Kasumi-1 (cell line): ENCODE data around the gene SPEM3.

Experiments used
- DNase-seq, 2 experiments: peaks; one replicate each; lab custom pipeline; 2025; lab: John Stamatoyannopoulos, UW

The SPEM3 gene

GRCh38 chr17:7428557-7428956, at the start of gene SPEM3:
TSS of gene SPEM3 (plus strand) at chr17:7428857. CDS start at chr17:7428903, 46 bp downstream.
- no peak for DNase-seq

- no peak for DNase-seq
Observed at GRCh38 chr17:7379134-7379533, 49.5 kb upstream of the SPEM3 start.

- no peak for DNase-seq
Observed at GRCh38 chr17:7380321-7380720, 48.3 kb upstream of the SPEM3 start.

DNA sequence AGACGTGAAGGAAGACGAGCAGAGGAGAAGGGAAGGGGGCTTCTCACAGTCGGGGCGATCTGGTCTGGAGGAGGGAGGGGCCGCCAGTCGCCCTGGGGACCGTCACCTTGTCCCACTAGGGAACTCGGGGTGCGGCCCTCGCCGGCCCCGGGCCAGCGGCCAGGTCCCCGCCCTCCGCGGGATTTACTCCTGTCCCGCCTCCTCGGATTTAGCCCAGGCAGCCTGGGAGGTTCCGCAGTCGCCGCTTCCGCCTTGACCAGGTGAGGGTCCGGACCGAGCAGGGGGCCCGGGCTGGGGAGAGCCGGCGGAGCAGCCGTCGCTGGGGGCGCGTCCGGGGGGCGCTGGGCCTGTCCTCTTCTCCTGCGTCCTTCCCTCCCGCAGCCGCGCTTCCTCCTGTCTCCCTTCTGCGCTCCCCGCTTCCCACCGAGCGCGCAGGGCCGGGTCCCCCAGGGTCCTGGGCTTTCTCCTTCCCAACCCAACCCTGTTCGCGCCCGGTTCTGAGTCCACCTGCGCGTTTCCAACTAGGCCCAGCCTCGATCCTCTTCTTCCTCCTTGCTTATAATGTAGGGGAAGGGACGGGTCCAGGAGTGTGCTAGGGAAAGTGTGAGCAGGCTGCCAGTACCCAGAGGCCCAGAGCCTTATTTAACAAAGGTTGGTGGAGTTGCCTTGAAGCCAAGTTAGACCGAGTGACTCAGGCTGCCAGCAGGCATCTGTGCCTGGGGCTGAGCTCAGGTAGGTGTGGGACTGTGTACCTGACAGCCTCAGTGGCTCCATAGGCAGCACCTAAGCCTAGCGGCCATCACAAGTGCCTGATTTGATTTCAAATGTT, 47.6 kb upstream of the SPEM3 start, which contains the start of gene TNK1:
Gene TNK1 (plus strand): TSS at position 235 of the 829 bp plus-strand sequence. CDS start 1,838 bp downstream, outside the sequence.
- no peak for DNase-seq

DNA sequence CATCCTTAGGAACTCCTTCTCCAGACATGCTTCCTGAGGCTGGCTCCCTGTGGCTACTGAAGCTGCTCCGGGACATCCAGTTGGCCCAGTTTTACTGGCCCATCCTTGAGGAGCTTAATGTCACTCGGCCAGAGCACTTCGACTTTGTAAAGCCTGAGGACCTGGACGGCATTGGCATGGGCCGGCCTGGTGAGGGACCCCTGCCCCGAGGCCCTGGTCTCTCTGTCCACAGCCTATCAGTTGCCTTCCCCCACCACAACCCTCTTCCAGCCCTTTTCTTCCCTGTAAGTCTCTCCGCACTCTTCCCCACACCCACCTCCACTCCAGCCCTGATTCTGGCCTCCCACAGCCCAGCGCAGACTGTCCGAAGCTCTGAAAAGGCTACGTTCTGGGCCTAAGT, 45.8 kb upstream of the SPEM3 start:
- DNase-seq: no peak

DNA sequence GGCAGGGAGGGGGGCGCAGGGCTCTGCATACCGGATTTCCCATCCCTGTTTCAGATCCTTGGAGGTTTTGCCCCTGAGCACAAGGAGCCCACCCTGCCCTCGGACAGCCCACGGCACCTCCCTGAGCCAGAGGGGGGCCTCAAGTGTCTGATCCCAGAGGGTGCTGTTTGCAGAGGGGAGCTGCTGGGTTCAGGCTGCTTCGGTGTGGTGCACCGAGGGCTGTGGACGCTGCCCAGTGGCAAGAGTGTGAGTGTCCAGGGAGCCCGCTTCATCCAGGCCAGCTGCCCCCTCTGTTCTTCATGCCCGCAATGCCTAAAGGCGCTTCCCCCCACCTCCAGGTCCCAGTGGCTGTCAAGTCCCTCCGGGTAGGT, 45.3 kb upstream of the SPEM3 start:
- no peak for DNase-seq

GRCh38 chr17:7383742-7384488, 44.7 kb upstream of the SPEM3 start:
- DNase-seq: peak in 1 of 2 experiments; percentile 3

DNA sequence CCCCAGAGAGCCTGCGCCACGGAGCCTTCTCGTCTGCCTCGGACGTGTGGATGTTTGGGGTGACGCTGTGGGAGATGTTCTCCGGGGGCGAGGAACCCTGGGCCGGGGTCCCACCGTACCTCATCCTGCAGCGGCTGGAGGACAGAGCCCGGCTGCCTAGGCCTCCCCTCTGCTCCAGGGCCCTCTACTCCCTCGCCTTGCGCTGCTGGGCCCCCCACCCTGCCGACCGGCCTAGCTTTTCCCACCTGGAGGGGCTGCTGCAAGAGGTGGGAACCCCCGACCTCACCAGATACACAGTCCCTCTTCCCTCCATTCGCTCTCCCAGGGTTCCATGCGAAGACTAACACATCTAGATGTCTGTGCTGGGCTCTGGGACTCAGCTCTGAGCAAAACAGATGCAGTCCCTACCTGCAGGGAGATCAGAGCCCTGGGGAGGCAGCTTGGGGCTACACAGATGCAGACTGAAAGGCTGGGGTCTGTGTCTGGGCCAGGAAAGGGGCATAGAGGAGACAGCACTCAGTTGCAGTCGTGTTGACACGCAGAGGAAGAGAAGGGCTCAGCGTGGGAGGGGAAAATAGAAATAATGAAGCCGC, 44.1 kb upstream of the SPEM3 start:
- no peak for DNase-seq

DNA sequence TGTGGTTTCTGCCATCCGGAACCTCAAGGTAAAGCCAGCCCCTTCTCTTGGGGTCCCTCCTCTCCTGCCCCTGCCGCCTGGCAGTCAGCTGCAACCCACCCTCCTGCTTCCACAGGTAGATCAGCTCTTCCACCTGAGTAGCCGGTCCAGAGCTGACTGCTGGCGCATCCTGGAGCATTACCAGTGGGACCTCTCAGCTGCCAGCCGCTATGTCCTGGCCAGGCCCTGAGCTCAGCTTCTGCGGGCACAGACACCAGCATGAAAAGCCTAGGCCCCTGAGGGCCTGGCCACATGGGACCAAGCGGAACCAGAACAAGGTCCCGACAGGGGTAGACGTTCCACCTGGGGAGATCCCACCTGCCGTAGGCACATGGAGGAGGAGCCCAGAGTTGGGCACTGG, 39.8 kb upstream of the SPEM3 start:
- DNase-seq: no peak

DNA sequence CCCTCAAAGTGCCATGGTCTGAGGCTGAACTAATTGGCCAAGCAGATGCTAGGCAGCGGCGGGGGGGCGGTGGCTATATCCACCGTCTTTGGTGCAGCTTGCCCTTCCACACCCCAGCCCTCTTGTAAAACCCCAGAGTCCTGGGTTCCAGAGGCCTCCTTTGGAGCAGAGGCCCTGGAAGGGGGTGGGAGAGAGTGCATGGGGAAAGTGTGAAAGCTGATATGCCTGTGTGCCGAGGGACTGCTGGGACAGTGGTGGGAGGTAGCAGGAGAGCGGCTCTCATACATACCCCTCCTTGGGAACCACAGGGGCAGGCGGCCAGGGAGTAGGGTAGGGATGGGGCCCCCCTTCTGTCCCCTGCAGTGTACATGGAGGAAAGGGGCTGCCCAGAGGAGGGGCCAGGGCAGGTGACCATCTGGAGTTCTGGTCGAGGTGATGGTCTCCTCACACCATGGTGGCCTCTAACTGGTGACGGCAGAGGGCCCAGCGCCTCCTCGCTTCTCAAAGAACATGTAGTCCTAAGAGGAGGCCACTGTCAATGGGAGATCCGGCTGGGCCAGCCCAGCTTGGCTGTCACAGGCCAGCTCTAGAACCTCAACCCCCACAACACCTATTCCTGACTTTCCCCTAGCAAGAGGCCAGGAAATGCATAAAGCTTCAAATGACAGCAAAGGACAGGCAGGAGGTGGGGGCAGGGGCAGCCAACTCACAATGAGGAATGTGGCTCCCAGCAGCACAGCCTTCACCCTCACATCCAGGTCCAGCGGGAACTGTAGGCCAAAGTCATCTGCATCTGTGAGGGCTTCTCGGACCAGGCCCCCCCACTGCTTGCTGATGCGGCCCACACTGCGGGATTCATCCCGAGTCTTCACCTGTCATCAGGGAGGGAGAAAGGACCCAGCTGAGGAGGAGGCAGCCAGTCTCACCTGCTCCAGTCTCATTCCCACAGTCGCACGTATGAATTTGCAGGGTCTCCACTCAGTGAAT, 38.4 kb upstream of the SPEM3 start:
- DNase-seq: no peak

DNA sequence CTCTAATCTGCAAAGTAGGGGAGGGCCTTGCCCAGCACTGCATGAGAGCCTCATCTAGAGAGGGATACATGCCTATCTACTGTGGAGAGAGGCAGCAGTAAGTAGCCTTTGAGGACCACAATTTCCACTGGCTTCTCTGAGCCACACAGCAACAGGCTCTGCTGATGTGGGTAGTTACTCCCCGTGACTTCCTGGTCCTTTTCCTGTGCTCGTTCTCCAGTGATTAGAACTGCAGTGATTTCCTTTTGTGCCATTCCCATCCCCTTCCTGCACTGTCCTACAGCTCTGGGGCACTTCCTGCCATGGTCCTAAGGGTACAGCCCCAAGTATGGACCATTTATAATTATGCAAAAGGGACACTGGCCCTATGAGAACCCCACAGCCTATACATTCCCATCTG, 37.4 kb upstream of the SPEM3 start:
- no peak for DNase-seq

DNA sequence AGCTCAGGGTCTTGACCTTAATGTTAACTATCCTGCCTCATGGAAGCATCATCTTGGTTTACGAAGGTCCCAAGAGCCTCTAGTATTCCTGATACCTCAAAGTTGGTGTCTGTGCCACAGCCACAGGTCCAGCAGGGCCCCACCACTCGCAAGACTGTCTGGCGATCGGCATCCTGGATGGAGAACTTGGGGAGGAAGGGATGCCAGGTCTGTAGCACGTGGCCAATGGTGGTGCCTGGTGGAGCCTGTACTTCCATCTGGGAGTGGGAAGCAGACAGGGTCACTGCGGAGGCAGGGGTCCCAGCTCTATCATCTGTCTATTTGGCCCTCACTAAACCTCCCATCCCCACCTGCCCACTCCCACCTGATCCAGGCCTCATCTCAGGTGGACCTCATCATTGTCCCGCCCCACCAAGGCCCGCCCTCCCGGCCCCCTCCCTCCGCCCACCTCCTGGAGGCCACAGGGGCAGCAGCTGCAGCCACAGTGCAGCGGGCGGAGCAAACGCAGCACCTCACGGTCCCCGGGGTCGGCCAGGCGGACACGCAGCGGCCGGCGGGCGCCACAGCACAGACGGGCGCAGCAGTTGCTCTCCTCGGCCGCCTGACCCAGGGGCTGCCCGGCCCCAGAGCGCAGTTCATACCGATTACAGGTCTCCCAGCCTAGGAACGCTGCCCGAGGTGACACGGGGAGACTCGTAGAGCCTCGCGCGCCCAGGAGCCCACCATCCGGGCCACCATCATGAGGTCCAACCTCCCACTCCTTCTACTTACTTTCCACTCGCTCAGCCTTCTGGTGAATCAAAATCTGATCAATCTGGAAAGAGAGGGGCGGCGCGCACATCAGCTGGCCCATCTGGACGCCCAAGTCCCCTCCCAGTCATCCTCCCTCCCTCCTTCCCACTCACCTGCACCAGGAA, 35.7 kb upstream of the SPEM3 start:
- DNase-seq: no peak

GRCh38 chr17:7393613-7394451, 34.8 kb upstream of the SPEM3 start:
- DNase-seq: no peak

GRCh38 chr17:7394452-7395191, 34.0 kb upstream of the SPEM3 start, which contains the start of gene PLSCR3:
TSS of gene PLSCR3 (minus strand) at chr17:7394525. CDS start at chr17:7394110, 415 bp downstream.
- peak; percentile 24 to 39 for DNase-seq

DNA sequence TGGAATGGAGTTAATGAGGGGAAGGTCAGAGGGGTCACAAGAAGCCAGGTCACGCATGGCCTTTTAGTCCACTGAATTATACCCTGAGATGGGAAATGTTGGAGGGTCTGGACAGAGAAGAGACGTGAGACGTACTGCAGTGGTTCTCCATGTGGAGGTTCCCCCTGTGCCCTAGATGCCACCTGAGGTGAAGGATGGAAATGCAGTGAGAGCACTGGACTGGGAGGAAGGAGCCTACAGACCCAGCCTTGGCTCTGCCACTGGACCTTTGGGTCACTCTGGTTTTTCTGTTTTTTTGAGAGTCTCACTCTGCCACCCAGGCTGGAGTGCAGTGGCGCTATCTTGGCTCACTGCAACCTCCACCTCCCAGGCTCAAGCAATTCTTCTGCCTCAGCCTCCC, 32.5 kb upstream of the SPEM3 start:
- no peak for DNase-seq

- no peak for DNase-seq
Observed at GRCh38 chr17:7398612-7399011, 30.0 kb upstream of the SPEM3 start.

DNA sequence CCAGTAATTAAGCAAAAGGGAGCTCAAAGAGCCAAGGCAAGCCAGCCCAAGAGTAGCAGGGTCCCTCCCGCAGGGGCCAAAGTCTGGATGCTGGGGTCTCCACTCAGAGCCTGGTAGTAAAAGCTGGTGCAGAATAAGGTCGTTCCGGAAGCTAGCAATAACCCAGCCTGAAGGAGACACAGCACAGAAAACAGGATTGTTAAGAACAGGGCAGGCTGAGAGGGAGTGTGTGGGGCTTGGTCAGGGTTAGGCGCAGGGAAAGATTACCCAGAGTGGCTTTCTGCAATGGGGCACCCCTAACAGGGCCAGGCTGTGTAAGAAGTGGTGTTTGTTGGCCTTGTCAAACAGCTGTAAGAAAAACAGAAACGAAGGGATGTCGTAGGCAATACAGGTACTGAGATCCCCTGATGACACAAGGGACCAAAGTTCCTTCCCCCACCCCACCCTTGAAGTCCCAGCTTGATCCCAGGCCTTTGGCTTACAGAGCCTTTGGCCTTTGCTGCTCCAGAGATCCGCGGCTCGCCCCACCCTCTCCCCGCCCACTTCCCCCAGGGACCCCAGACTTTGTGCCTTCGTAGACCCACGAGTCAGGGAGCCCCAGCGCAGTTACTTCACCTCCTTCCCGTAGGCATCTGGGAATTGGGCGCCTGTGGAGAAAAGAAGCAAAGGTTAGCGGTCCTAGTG, 25.5 kb upstream of the SPEM3 start:
- peak in 1 of 2 experiments; percentile 12 for DNase-seq

DNA sequence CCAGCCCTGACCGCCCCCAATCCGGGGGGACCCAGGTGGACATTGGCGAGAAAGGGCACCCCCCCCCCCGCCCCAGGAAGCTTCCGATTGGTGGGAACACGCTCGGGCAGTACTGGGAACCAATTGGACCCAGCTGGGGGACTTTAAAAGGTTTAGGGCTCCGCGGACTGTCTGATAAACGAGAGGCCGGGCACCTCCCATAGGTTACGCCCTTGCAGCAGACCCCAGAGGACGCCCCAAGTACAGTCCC, 25.0 kb upstream of the SPEM3 start:
- DNase-seq: peak; percentile 41 to 45
